ENCODE measurements around the gene SELENOP. TPM values are rescaled to one million over a fixed set of nuclear protein-coding genes. Genes with fewer than 3 reads are reported as not detected.

SELENOP gene
- total and polyA plus RNA-seq, 2 of the 8 experiments (the other 6 are each of a cell fraction or from before 2014, with no cell fraction given), result 5.5 to 19.4 TPM

- no peak for TF ChIP-seq RNF2 (IDR thresholded peaks at IDR 0.05; ENCODE audit: borderline replicate concordance, low read depth, low read length, missing control alignments, poor library complexity, severe bottlenecking)
- no peak for TF ChIP-seq PHF8 (conservative IDR thresholded peaks at IDR 0.05; ENCODE audit: low read depth, low read length)
- TF ChIP-seq CTBP2 (IDR thresholded peaks at IDR 0.05; ENCODE audit: borderline replicate concordance, insufficient read depth, insufficient read length, low read length), result no peak
- TF ChIP-seq POLR2AphosphoS5 (IDR thresholded peaks at IDR 0.05; ENCODE audit: low read depth, low read length), result no peak
- TF ChIP-seq BRCA1 (IDR thresholded peaks at IDR 0.05; ENCODE audit: low read depth, low read length), result no peak
- no peak for TF ChIP-seq SUZ12 (IDR thresholded peaks at IDR 0.05; ENCODE audit: low read length)
Observed at GRCh38 chr5:42784132-42784531, 27.6 kb downstream of the SELENOP start (continued).
